ENCODE measurements around the gene MYD88. TPM values are rescaled to one million over a fixed set of nuclear protein-coding genes. Genes with fewer than 3 reads are reported as not detected.
A peak's percentile ranks its signal among the peaks of the same experiment; 100 is the strongest.

Gene MYD88
- total and polyA plus RNA-seq, 9 of the 15 experiments (the other 6 are each of a cell fraction or from before 2014, with no cell fraction given), result 3.2 to 47.3 (median 27.6) TPM

DNA sequence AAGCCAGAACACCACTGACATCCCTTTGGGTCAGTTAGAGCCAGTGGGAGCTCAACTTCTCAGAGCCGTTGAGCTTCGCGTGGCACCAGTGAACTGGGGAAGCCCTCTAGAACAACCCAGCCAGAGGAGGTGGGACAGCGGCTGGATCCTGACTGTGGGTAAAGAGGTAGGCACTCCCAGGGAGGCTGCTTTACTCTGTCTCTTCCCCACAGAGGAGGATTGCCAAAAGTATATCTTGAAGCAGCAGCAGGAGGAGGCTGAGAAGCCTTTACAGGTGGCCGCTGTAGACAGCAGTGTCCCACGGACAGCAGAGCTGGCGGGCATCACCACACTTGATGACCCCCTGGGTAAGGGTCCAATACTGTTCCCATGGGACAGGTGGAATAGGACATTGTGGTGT is 1.2 kb downstream of the MYD88 start:
- Histone ChIP-seq H2AFZ (ENCODE audit: low read depth, low read length) (peak overlapping the region; percentile 99), H4K20me1 (replicated peaks; ENCODE audit: control insufficient read depth, insufficient read depth, low read length) (no peaks in the 10 kb centered on the region), H3K4me3 (peak overlapping the region; percentile 90; the same call in 1 of the 2 replicates), H3K9me1 (ENCODE audit: control insufficient read depth, insufficient read depth, low read length) (no peaks in the 10 kb centered on the region), H3K27me3 (ENCODE audit: control insufficient read depth in 2 of 2, insufficient read depth in 2 of 2, low read length in 2 of 2) (no peaks in the 10 kb centered on the region; a peak in 1 of 5 replicates), H3K4me1 (replicated peaks in 1 of 2; ENCODE audit: control insufficient read depth in 2 of 2, insufficient read depth in 2 of 2, low read length in 2 of 2) (peaks cover 22 to 37% of the 10 kb centered on the region in 2 experiments; a peak in 4 of 5 replicates), H3K4me2 (ENCODE audit: insufficient read depth, low read length) (peak overlapping the region; percentile 98), H3K9me3 (replicated peaks; ENCODE audit: control insufficient read depth, insufficient read depth, low read depth, low read length) (no peaks in the 10 kb centered on the region), H3K79me2 (ENCODE audit: control insufficient read depth, insufficient read depth, low read length) (peaks cover 43% of the 10 kb centered on the region), H3K9ac (ENCODE audit: insufficient read depth in 1 of 2, low read depth in 2 of 2, low read length in 2 of 2) (peak overlapping the region; percentile 79 to 97), H3K27ac (ENCODE audit: extremely low read depth, low read depth, low read length) (no peak overlapping the region), H3K36me3 (ENCODE audit: control insufficient read depth, insufficient read depth, low read length) (peaks cover 36% of the 10 kb centered on the region)
- 83% methylated on average over 7 of the region's 7 CpGs for WGBS (ENCODE audit: insufficient coverage, low coverage, missing lambda C conversion rate)
- FAIRE-seq (no peak), DNase-seq (ENCODE audit: extremely low read depth in 1 of 4, low spot score in 3 of 4) (no peak), ATAC-seq (no peak)
- in situ Hi-C loops (cut with MboI), result loop anchor here (10.0 kb wide), 2 partner anchors 205 to 335 kb away; partner anchors contain the start of gene XYLB
- intact Hi-C loops (cut with micrococcal nuclease), result loop anchor here (5.0 to 10.0 kb wide), 5 partner anchors 85 to 515 kb away; partner anchors contain the start of gene XYLB
- TF ChIP-seq TAF1 (IDR thresholded peaks at IDR 0.05; ENCODE audit: control insufficient read depth, extremely low read depth, insufficient read depth, low read length, severe bottlenecking) (no peak), ZNF24 (IDR thresholded peaks at IDR 0.05) (no peak)
- ChIA-PET CTCF (ENCODE audit: low intra/inter-chr PET ratio) (no interaction called here), POLR2A (interaction anchor here (0.8 to 5.0 kb wide), 7 partner anchors 8 to 135 kb away, joined by 3 to 55 read pairs (median 5); partner anchors contain the start of gene OXSR1)
- BruUV-seq (replicated peaks), result TSS peak; percentile 37

DNA sequence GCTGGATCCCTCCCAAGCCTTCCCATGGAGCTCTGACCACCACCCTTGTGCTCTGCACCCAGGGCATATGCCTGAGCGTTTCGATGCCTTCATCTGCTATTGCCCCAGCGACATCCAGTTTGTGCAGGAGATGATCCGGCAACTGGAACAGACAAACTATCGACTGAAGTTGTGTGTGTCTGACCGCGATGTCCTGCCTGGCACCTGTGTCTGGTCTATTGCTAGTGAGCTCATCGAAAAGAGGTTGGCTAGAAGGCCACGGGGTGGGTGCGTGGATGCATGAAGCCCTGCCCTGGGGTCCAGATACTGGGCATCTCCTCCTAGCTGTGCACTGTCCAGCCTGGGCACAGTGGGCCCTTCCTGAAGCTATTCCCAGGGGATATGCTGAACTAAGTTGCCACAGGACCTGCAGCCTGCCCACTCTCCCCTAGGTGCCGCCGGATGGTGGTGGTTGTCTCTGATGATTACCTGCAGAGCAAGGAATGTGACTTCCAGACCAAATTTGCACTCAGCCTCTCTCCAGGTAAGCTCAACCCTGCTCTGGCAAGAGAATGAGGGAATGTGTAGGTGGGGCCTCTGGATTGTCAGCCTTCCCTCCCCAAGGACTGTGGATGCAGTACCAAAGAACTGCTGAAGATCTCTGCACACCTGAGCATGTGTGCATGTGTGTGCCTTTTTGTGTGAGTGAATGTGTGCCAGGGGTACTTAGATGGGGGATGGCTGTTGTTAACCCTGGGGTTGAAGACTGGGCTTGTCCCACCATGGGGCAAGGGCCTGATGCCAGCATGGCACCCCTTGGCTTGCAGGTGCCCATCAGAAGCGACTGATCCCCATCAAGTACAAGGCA is 2.1 kb downstream of the MYD88 start:
- peaks cover 36% of the 10 kb centered on the region for H3K79me2 ChIP-seq (ENCODE audit: control insufficient read depth, insufficient read depth, low read length)
- H3K4me1 ChIP-seq (replicated peaks in 1 of 2; ENCODE audit: control insufficient read depth in 2 of 2, insufficient read depth in 2 of 2, low read length in 2 of 2), result peaks cover 22 to 37% of the 10 kb centered on the region in 2 experiments; a peak in 4 of 5 replicates
- FAIRE-seq, result no peak
- H3K9me3 ChIP-seq (replicated peaks; ENCODE audit: control insufficient read depth, insufficient read depth, low read depth, low read length), result no peaks in the 10 kb centered on the region
- no peak for ATAC-seq
- in situ Hi-C loops (cut with MboI), result no loop called here
- ChIA-PET POLR2A (interaction anchor here (0.7 to 5.0 kb wide), 9 partner anchors 9 to 511 kb away, joined by 3 to 55 read pairs (median 3); partner anchors contain the start of gene OXSR1), CTCF (ENCODE audit: low intra/inter-chr PET ratio) (no interaction called here)
- H3K27ac ChIP-seq (ENCODE audit: extremely low read depth, low read depth, low read length), result no peak overlapping the region
- no peak overlapping the region for H3K4me3 ChIP-seq
- no TSS peak for BruUV-seq (replicated peaks)
- no peak for DNase-seq (ENCODE audit: extremely low read depth in 1 of 4, low spot score in 3 of 4)
- no peaks in the 10 kb centered on the region; a peak in 1 of 5 replicates for H3K27me3 ChIP-seq (ENCODE audit: control insufficient read depth in 2 of 2, insufficient read depth in 2 of 2, low read length in 2 of 2)
- H2AFZ ChIP-seq (ENCODE audit: low read depth, low read length), result no peak overlapping the region
- no peaks in the 10 kb centered on the region for H4K20me1 ChIP-seq (replicated peaks; ENCODE audit: control insufficient read depth, insufficient read depth, low read length)
- H3K36me3 ChIP-seq (ENCODE audit: control insufficient read depth, insufficient read depth, low read length), result peaks cover 28% of the 10 kb centered on the region; the same call in 2 of the 3 replicates
- TF ChIP-seq HMG20A (CRISPR knock-in tag; conservative IDR thresholded peaks at IDR 0.05), result no peak
- TF ChIP-seq RBFOX2 (IDR thresholded peaks at IDR 0.05; ENCODE audit: low read depth, low read length), result peak; percentile 30; the same call in 1 of the 2 replicates
- H3K9me1 ChIP-seq (ENCODE audit: control insufficient read depth, insufficient read depth, low read length), result no peaks in the 10 kb centered on the region
- H3K9ac ChIP-seq (ENCODE audit: insufficient read depth in 1 of 2, low read depth in 2 of 2, low read length in 2 of 2), result peak overlapping the region in 1 of 2 experiments; percentile 38; a peak in 1 of 4 replicates
- WGBS (ENCODE audit: insufficient coverage, low coverage, missing lambda C conversion rate), result 91% methylated on average over 13 of the region's 13 CpGs
- intact Hi-C loops (cut with micrococcal nuclease), result no loop called here
- H3K4me2 ChIP-seq (ENCODE audit: insufficient read depth, low read length), result no peak overlapping the region
